22Rv1 (cell line): ENCODE data around the gene USP24.

Experiments
- ZFX ChIP-seq: fragments of 450-650 bp; IDR thresholded peaks from 2 replicates; pipeline ENCODE4 v1.6.1; 2017; ENCODE audit warnings: antibody characterized with exemption, borderline replicate concordance
- TF ChIP-seq, protein P1 (sequence below): fragments of 450-650 bp; IDR thresholded peaks from 2 replicates; pipeline ENCODE4 v1.5.1; 2017; ENCODE audit warnings: mild to moderate bottlenecking

DNA sequence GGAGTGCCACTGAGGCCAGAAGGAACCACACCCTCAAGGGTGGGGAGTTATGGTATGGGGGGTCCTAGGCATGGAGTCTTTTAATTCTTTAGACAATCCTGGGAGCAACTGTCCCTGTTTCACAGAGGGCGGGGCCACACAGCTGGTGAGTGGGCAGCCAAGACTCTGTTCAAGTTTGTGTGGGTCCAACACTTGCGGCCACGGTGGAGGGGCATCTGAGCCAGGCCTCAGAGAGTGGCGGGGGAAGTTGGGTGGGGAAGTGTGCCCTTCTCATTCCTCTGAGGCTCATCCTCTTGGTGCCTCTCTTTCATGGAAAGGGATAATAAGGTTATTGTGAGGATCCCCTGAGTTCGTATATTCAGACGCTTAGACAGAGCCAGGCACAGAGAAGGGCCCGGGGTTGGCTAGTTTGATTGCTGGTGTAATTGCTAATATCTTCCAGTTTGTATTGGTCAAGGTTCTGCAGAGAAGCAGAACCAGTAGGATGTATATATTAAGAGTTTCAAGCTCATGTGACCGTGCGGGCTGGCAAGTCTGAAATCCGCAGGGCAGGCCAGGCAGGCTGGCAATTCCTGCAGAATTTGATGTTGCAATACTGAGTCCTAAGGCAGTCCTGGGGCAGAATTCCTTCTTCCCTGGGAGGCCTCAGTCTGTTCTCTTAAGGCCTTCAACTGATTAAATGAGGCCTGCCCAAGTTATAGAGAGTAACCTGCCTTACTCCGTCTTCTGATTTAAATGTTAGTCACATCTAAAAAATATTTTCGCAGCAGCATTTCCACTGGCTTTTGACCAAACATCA lies 159.9 kb downstream of the USP24 start:
- TF ChIP-seq, protein P1, sequence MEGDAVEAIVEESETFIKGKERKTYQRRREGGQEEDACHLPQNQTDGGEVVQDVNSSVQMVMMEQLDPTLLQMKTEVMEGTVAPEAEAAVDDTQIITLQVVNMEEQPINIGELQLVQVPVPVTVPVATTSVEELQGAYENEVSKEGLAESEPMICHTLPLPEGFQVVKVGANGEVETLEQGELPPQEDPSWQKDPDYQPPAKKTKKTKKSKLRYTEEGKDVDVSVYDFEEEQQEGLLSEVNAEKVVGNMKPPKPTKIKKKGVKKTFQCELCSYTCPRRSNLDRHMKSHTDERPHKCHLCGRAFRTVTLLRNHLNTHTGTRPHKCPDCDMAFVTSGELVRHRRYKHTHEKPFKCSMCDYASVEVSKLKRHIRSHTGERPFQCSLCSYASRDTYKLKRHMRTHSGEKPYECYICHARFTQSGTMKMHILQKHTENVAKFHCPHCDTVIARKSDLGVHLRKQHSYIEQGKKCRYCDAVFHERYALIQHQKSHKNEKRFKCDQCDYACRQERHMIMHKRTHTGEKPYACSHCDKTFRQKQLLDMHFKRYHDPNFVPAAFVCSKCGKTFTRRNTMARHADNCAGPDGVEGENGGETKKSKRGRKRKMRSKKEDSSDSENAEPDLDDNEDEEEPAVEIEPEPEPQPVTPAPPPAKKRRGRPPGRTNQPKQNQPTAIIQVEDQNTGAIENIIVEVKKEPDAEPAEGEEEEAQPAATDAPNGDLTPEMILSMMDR, result no peak
- no peak for TF ChIP-seq ZFX
